ENCODE measurements around the gene RNF113A. TPM values are rescaled to one million over a fixed set of nuclear protein-coding genes. Genes with fewer than 3 reads are reported as not detected.

RNF113A gene
- total RNA-seq: 9.1 to 11.7 TPM (median 9.7 TPM) in 3 replicates

DNA sequence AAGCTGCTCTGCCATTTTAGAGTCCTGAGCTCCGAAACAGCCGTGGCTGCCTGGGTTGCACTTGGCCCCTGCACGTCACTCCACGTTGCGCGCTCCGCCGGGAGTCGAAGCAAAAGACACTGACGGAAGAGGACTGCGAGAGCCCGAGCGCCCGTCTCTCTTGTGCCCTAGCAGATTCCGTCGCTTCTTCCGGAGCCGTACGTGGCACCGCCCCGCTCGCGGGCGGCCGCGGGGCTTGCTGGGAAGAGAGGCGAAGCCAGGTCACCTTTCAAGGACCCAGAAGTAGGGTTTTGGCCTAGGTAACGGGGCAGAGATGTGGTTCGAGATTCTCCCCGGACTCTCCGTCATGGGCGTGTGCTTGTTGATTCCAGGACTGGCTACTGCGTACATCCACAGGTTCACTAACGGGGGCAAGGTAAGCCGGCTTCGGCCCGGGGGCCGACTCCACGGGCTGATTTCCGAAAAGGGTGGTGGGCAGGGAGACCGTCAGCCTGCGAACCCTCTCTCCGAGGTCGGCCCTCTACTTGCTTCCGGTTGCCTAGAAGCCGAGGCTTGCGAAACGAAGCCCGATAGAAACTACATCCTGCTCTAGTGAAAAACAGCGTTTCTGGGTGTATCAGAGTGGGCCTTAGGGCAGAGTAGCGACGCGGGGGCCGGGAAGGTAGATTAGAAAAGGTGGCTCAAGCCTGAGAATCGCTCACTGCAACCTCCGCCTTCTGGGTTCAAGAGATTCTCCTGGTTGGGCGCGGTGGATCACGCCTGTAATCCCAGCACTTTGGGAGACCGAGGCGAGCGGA lies at the start of gene RNF113A, which contains the start of gene NDUFA1:
Gene RNF113A, minus strand, starts transcription at position 135 of the 797 bp plus-strand sequence. Its CDS starts 120 bp downstream, at position 15.
Gene NDUFA1, plus strand, starts transcription at position 234 of the 797 bp plus-strand sequence. Its CDS starts 80 bp downstream, at position 314.
- H3K4me3 Mint-ChIP-seq: peak within 1 kb of the TSS; percentile 81
- no peaks in the 10 kb centered on the region for H3K27me3 Mint-ChIP-seq (ENCODE audit: low read depth)
- TF ChIP-seq CTCF (IDR thresholded peaks at IDR 0.05; ENCODE audit: unreplicated experiment): no peak
- peak within 1 kb of the TSS; percentile 98 for H3K27ac Mint-ChIP-seq
- H3K4me1 Mint-ChIP-seq: peaks cover 11% of the 10 kb centered on the region
- peak; percentile 36 to 64 for DNase-seq (ENCODE audit: low spot score in 2 of 2, unreplicated experiment in 2 of 2)
- H3K9me3 Mint-ChIP-seq: peaks cover 11% of the 10 kb centered on the region
- no peaks in the 10 kb centered on the region for H3K36me3 Mint-ChIP-seq

DNA sequence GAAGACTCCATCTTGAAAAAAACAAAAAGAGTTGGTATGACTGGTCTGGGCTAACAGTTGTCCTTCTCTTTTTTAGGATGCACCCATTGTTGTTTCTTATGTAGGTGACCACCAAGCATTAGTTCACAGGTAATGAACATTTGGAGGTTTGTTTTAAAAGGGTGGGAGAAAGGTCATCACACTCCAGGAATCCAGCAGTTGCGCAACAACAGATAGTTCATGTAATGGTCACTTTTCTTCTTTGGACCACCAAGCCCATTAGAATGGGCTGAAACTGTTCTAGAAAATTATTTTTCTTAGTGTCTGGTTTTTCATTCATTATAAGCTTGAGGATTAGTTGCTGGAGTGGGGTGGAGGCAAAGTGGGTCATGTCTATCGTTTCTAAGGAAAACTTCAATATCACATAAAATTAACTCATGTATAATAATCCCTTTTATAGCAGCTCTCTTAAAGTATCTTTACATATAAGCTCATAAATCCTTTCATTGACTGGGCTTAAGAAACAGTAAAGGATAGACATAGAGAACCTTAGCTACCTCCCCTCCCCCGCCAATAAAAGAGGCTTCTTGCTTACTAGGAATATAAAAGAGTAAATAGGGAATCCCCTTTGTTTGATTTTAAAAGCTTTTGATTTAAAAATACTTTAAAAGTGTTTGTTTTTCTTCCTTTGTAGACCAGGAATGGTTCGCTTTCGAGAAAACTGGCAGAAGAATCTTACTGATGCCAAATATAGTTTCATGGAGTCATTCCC lies 48.5 kb upstream of the RNF113A start:
- Mint-ChIP-seq H3K9me3 (peaks cover 18% of the 10 kb centered on the region), H3K4me1 (no peaks in the 10 kb centered on the region), H3K4me3 (no peak overlapping the region), H3K27me3 (ENCODE audit: low read depth) (no peaks in the 10 kb centered on the region), H3K27ac (no peak overlapping the region), H3K36me3 (peaks cover 7% of the 10 kb centered on the region)
- no peak for DNase-seq (ENCODE audit: low spot score in 2 of 2, unreplicated experiment in 2 of 2)
- TF ChIP-seq CTCF (IDR thresholded peaks at IDR 0.05; ENCODE audit: unreplicated experiment): no peak

- Mint-ChIP-seq H3K4me3 (no peak overlapping the region), H3K4me1 (no peaks in the 10 kb centered on the region), H3K27ac (no peak overlapping the region), H3K9me3 (peaks cover 16% of the 10 kb centered on the region), H3K27me3 (ENCODE audit: low read depth) (no peaks in the 10 kb centered on the region), H3K36me3 (no peaks in the 10 kb centered on the region)
- DNase-seq (ENCODE audit: low spot score in 2 of 2, unreplicated experiment in 2 of 2): no peak
- TF ChIP-seq CTCF (IDR thresholded peaks at IDR 0.05; ENCODE audit: unreplicated experiment): no peak
These were observed 46.3 kb upstream of the RNF113A start for GRCh38 chrX:119917877-119918276.

DNA sequence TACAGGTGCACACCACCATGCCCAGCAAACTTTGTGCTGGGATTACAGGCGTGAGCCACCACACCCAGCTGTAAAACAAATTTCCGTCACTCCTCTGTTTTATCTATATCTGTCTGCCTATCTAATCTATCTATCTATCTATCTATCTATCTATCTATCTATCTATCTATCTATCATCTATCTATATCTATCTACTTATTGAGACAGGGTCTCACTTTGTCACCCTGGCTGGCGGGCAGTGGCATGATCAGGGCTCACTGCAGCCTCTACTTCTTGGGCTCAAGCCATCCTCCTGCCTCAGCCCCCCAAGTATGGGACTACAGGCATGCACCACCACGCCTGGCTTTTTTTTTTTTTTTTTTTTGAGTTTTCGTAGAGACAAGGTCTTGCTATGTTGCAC lies 44.8 kb upstream of the RNF113A start:
- DNase-seq (ENCODE audit: low spot score in 2 of 2, unreplicated experiment in 2 of 2): no peak
- no peaks in the 10 kb centered on the region for H3K36me3 Mint-ChIP-seq
- H3K9me3 Mint-ChIP-seq: peaks cover 19% of the 10 kb centered on the region

DNA sequence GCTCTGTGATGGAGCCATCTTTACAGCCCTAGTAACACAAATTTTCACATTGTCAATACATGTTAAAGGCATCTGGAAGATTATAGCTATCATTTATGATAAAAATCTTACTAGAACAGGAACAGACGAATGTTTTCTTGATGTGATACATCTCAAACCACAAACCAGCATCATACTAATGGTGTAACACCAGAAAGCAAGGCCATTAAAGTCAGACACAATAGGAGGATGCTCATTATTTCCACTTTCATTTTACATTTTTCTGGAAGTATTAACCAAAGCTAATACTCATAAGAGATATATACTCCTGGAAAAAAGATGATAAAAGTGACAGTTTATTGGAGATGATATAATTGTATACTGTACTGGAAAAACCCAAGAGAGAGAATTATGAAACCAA lies 29.4 kb upstream of the RNF113A start:
- TF ChIP-seq CTCF (IDR thresholded peaks at IDR 0.05; ENCODE audit: unreplicated experiment): no peak
- DNase-seq (ENCODE audit: low spot score in 2 of 2, unreplicated experiment in 2 of 2): no peak

More for the DNA sequence above, 44.8 kb upstream of the RNF113A start:
- Mint-ChIP-seq H3K4me1 (no peaks in the 10 kb centered on the region), H3K4me3 (no peak overlapping the region), H3K27me3 (ENCODE audit: low read depth) (no peaks in the 10 kb centered on the region), H3K27ac (no peak overlapping the region)
- no peak for TF ChIP-seq CTCF (IDR thresholded peaks at IDR 0.05; ENCODE audit: unreplicated experiment)

More for the DNA sequence above, 29.4 kb upstream of the RNF113A start:
- no peaks in the 10 kb centered on the region for H3K36me3 Mint-ChIP-seq
- H3K4me1 Mint-ChIP-seq: peaks cover 2% of the 10 kb centered on the region
- no peak overlapping the region for H3K27ac Mint-ChIP-seq
- H3K4me3 Mint-ChIP-seq: no peak overlapping the region
- H3K27me3 Mint-ChIP-seq (ENCODE audit: low read depth): no peaks in the 10 kb centered on the region
- H3K9me3 Mint-ChIP-seq: peaks cover 7% of the 10 kb centered on the region

Data from mesothelial cell of epicardium (in vitro differentiated cells).